Measurements from ENCODE around the gene GTF3C2. TPM values are rescaled to one million over a fixed set of nuclear protein-coding genes. Genes with fewer than 3 reads are reported as not detected.
A peak's percentile ranks its signal among the peaks of the same experiment; 100 is the strongest.

GTF3C2 gene
- total RNA-seq, 4 donors from 2014 or later = 55.7 to 79.2 (median 63.6) TPM

GRCh38 chr2:27370816-27371620 lies 14.5 kb upstream of the GTF3C2 start:
- H3K4me1 ChIP-seq = peaks cover 22 to 37% (median 26%) of the 10 kb centered on the region in 4 donors
- DNase-seq = peak; percentile 54
- peak overlapping the region; percentile 82 to 95 (median 92) for H3K4me3 ChIP-seq
- H3K27me3 ChIP-seq = no peaks in the 10 kb centered on the region
- H3K27ac ChIP-seq = peak overlapping the region; percentile 92 to 96 (median 94)
- peaks cover 0 to 48% (median 24%) of the 10 kb centered on the region in 4 donors for H3K36me3 ChIP-seq
- in situ Hi-C loops (cut with MboI; ENCODE audit: low pct_ligation_motif_present in 1 of 4, low pct_unique_long_range_greater_than_20kb in 1 of 4, low sequenced_read_pairs in 3 of 4) (no loop called here), intact Hi-C loops (cut with DNase I; ENCODE audit: low total_unique reads) (no loop called here)
- TF ChIP-seq POLR2AphosphoS5 (IDR thresholded peaks at IDR 0.05) (peak; percentile 43 to 60 (median 54)), POLR2A (IDR thresholded peaks at IDR 0.05) (peak; percentile 66), EP300 (IDR thresholded peaks at IDR 0.05; ENCODE audit: low read depth) (no peak), CTCF (IDR thresholded peaks at IDR 0.05) (no peak)
- 2% methylated on average over 30 of the region's 46 CpGs; no CpG with 5 or more reads in 1 of the 2 donors for WGBS, 2 donors (ENCODE audit: low coverage in 1 of 2)
- H3K9me3 ChIP-seq = no peaks in the 10 kb centered on the region

GRCh38 chr2:27370026-27370815 lies 13.7 kb upstream of the GTF3C2 start, which contains the start of the genes EIF2B4 and SNX17:
Gene EIF2B4, minus strand, starts transcription at chr2:27370338. Its CDS starts 24 bp downstream, at chr2:27370314.
Gene SNX17, plus strand, starts transcription at chr2:27370616. Its CDS starts 128 bp downstream, at chr2:27370744.
- DNase-seq = peak; percentile 100
- intact Hi-C loops (cut with DNase I; ENCODE audit: low total_unique reads) = no loop called here
- Histone ChIP-seq H3K4me1 (peaks cover 22 to 37% (median 26%) of the 10 kb centered on the region in 4 donors), H3K27ac (peak within 1 kb of the TSS; percentile 92 to 96 (median 94)), H3K36me3 (peaks cover 0 to 48% (median 24%) of the 10 kb centered on the region in 4 donors), H3K4me3 (peak within 1 kb of the TSS; percentile 82 to 95 (median 92)), H3K9me3 (no peaks in the 10 kb centered on the region), H3K27me3 (no peaks in the 10 kb centered on the region)
- in situ Hi-C loops (cut with MboI; ENCODE audit: low pct_ligation_motif_present in 1 of 4, low pct_unique_long_range_greater_than_20kb in 1 of 4, low sequenced_read_pairs in 3 of 4) = no loop called here
- WGBS, 2 donors (ENCODE audit: low coverage in 1 of 2) = 0% methylated on average over 41 of the region's 85 CpGs; no CpG with 5 or more reads in 1 of the 2 donors
- TF ChIP-seq POLR2A (IDR thresholded peaks at IDR 0.05) (peak; percentile 78), POLR2AphosphoS5 (IDR thresholded peaks at IDR 0.05) (peak; percentile 90 to 93 (median 92)), EP300 (IDR thresholded peaks at IDR 0.05; ENCODE audit: low read depth) (no peak), CTCF (IDR thresholded peaks at IDR 0.05) (peak; percentile 43 to 80 (median 59))

- DNase-seq = no peak
- peak overlapping the region; percentile 80 to 95 (median 92) for H3K4me3 ChIP-seq
- H3K27me3 ChIP-seq = no peaks in the 10 kb centered on the region
- in situ Hi-C loops (cut with MboI; ENCODE audit: low pct_ligation_motif_present in 1 of 4, low pct_unique_long_range_greater_than_20kb in 1 of 4, low sequenced_read_pairs in 3 of 4) (no loop called here), intact Hi-C loops (cut with DNase I; ENCODE audit: low total_unique reads) (no loop called here)
- TF ChIP-seq POLR2A (IDR thresholded peaks at IDR 0.05) (no peak), CTCF (IDR thresholded peaks at IDR 0.05) (no peak), POLR2AphosphoS5 (IDR thresholded peaks at IDR 0.05) (no peak), EP300 (IDR thresholded peaks at IDR 0.05; ENCODE audit: low read depth) (no peak)
- H3K36me3 ChIP-seq = peaks cover 0 to 48% (median 24%) of the 10 kb centered on the region in 4 donors
- 0% methylated on average over 1 to 18 of the region's 18 CpGs for WGBS, 2 donors (ENCODE audit: low coverage in 1 of 2)
- H3K4me1 ChIP-seq = peaks cover 22 to 37% (median 26%) of the 10 kb centered on the region in 4 donors
- no peaks in the 10 kb centered on the region for H3K9me3 ChIP-seq
- H3K27ac ChIP-seq = peak overlapping the region; percentile 92 to 96 (median 94)
Observed at GRCh38 chr2:27369471-27370025, 13.0 kb upstream of the GTF3C2 start.

Data from transverse colon (tissue), 4 donors.